SJSA1 (cell line): ENCODE measurements around the gene DNM1. TPM values are rescaled to one million over a fixed set of nuclear protein-coding genes. Genes with fewer than 3 reads are reported as not detected.

ENCODE experiments used
- DNase-seq, 2 experiments: peaks; one replicate each; pipeline ENCODE4 v3.0.0-alpha.2; 2015 to 2020; ENCODE audit warnings: low spot score in 2 of 2, low read depth in 1 of 2
- H3K27ac ChIP-seq: fragments of 250-450 bp; sonication (Bioruptor Pico); 2 replicates; pipeline ENCODE4 v1.5.1; 2020; ENCODE audit warnings: mild to moderate bottlenecking, moderate library complexity
- H3K27me3 ChIP-seq: fragments of 250-450 bp; sonication (Bioruptor Pico); replicated peaks from 2 replicates; pipeline ENCODE4 v1.5.1; 2020; ENCODE audit warnings: mild to moderate bottlenecking, moderate library complexity
- H3K36me3 ChIP-seq: fragments of 250-450 bp; sonication (Bioruptor Pico); 2 replicates; pipeline ENCODE4 v1.5.1; 2020; ENCODE audit warnings: mild to moderate bottlenecking
- H3K4me1 ChIP-seq: fragments of 250-450 bp; sonication (Bioruptor Pico); replicated peaks from 2 replicates; pipeline ENCODE4 v1.6.1; 2021; ENCODE audit warnings: mild to moderate bottlenecking
- H3K4me3 ChIP-seq: fragments of 250-450 bp; sonication (Bioruptor Pico); 2 replicates; pipeline ENCODE4 v1.5.1; 2020; ENCODE audit warnings: mild to moderate bottlenecking
- H3K9me3 ChIP-seq: fragments of 250-450 bp; sonication (Bioruptor Pico); replicated peaks from 2 replicates; pipeline ENCODE4 v1.5.1; 2020; ENCODE audit warnings: mild to moderate bottlenecking
- total RNA-seq: library from RNA; depleted of rRNA; stranded (reverse); fragments of >200 nt; shearing (Covaris generic); gene quantifications from 2 replicates; pipeline ENCODE4 v1.2.3, GENCODE V29; 2014

Gene DNM1
- total RNA-seq, 1 experiment from 2014 or later = 2.5 TPM

- H3K27me3 ChIP-seq = no peaks in the 10 kb centered on the region
- no peak overlapping the region for H3K27ac ChIP-seq
- no peaks in the 10 kb centered on the region for H3K9me3 ChIP-seq
- no peaks in the 10 kb centered on the region for H3K36me3 ChIP-seq
- H3K4me3 ChIP-seq = no peak overlapping the region
- H3K4me1 ChIP-seq = no peaks in the 10 kb centered on the region
- no peak for DNase-seq
Measured at GRCh38 chr9:128285033-128285784, 82.0 kb downstream of the DNM1 start.

GRCh38 chr9:128286440-128286839, 83.3 kb downstream of the DNM1 start:
- no peak for DNase-seq
- Histone ChIP-seq H3K9me3 (no peaks in the 10 kb centered on the region), H3K4me3 (no peak overlapping the region), H3K27ac (no peak overlapping the region), H3K27me3 (no peaks in the 10 kb centered on the region), H3K36me3 (no peaks in the 10 kb centered on the region), H3K4me1 (no peaks in the 10 kb centered on the region)

- H3K27me3 ChIP-seq = no peaks in the 10 kb centered on the region
- H3K4me3 ChIP-seq = no peak overlapping the region
- H3K27ac ChIP-seq = no peak overlapping the region
- no peaks in the 10 kb centered on the region for H3K36me3 ChIP-seq
- H3K4me1 ChIP-seq = no peaks in the 10 kb centered on the region
- no peaks in the 10 kb centered on the region for H3K9me3 ChIP-seq
- DNase-seq = no peak
Measured at GRCh38 chr9:128288273-128289004, 85.3 kb downstream of the DNM1 start.

GRCh38 chr9:128292009-128292408, 88.8 kb downstream of the DNM1 start:
- Histone ChIP-seq H3K36me3 (no peaks in the 10 kb centered on the region), H3K27me3 (no peaks in the 10 kb centered on the region), H3K9me3 (no peaks in the 10 kb centered on the region), H3K27ac (no peak overlapping the region), H3K4me3 (no peak overlapping the region), H3K4me1 (peaks cover 10% of the 10 kb centered on the region)
- DNase-seq = no peak

- H3K27ac ChIP-seq = no peak overlapping the region
- no peaks in the 10 kb centered on the region for H3K36me3 ChIP-seq
- no peak for DNase-seq
- H3K4me1 ChIP-seq = peaks cover 10% of the 10 kb centered on the region
- no peaks in the 10 kb centered on the region for H3K27me3 ChIP-seq
- no peaks in the 10 kb centered on the region for H3K9me3 ChIP-seq
- no peak overlapping the region for H3K4me3 ChIP-seq
Measured at GRCh38 chr9:128293091-128293490, 89.9 kb downstream of the DNM1 start.

- DNase-seq = no peak
- Histone ChIP-seq H3K4me3 (no peak overlapping the region), H3K36me3 (no peaks in the 10 kb centered on the region), H3K27me3 (no peaks in the 10 kb centered on the region), H3K27ac (no peak overlapping the region), H3K9me3 (no peaks in the 10 kb centered on the region), H3K4me1 (peaks cover 10% of the 10 kb centered on the region)
Measured at GRCh38 chr9:128294142-128294541, 91.0 kb downstream of the DNM1 start.

GRCh38 chr9:128296340-128297220, 93.4 kb downstream of the DNM1 start:
- Histone ChIP-seq H3K27ac (no peak overlapping the region), H3K4me1 (peaks cover 10% of the 10 kb centered on the region), H3K27me3 (no peaks in the 10 kb centered on the region), H3K4me3 (no peak overlapping the region), H3K9me3 (no peaks in the 10 kb centered on the region), H3K36me3 (no peaks in the 10 kb centered on the region)
- no peak for DNase-seq

GRCh38 chr9:128297221-128297773, 94.1 kb downstream of the DNM1 start:
- Histone ChIP-seq H3K27ac (no peak overlapping the region), H3K4me1 (peaks cover 10% of the 10 kb centered on the region), H3K9me3 (no peaks in the 10 kb centered on the region), H3K4me3 (no peak overlapping the region), H3K36me3 (no peaks in the 10 kb centered on the region), H3K27me3 (no peaks in the 10 kb centered on the region)
- DNase-seq = no peak

GRCh38 chr9:128298535-128299482, 95.6 kb downstream of the DNM1 start:
- Histone ChIP-seq H3K4me3 (no peak overlapping the region), H3K4me1 (peaks cover 10% of the 10 kb centered on the region)
- DNase-seq = no peak

GRCh38 chr9:128304136-128304970, 101.2 kb downstream of the DNM1 start:
- no peak overlapping the region for H3K27ac ChIP-seq
- DNase-seq = no peak

More at GRCh38 chr9:128298535-128299482, 95.6 kb downstream of the DNM1 start:
- Histone ChIP-seq H3K27me3 (no peaks in the 10 kb centered on the region), H3K27ac (no peak overlapping the region), H3K9me3 (no peaks in the 10 kb centered on the region), H3K36me3 (no peaks in the 10 kb centered on the region)

More at GRCh38 chr9:128304136-128304970, 101.2 kb downstream of the DNM1 start:
- Histone ChIP-seq H3K27me3 (no peaks in the 10 kb centered on the region), H3K9me3 (no peaks in the 10 kb centered on the region), H3K4me3 (no peak overlapping the region), H3K36me3 (peaks cover 11% of the 10 kb centered on the region), H3K4me1 (peaks cover 26% of the 10 kb centered on the region)
